ENCODE data around the gene LNX1.
A peak's percentile ranks its signal among the peaks of the same experiment; 100 is the strongest.

The LNX1 gene

DNA sequence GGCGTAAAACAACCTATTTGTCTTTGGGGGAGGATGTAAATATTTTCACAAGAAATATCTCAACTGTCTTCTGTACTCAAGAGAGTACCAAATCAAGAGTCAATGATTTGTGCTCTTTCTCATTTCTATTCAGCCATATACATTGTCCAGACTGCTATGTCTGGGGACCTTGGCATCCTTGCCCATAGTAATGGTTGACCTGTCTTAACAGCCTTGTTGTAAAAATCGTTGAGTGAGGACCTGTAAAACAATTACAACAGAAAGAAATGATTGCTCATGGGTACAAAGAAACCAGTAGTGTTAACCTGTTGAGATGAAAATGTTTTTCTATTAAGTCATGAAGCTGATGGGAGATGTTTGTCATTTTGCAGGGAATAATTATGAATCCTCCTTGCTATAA lies 56.6 kb downstream of the LNX1 start:
- no peak for DNase-seq (ENCODE audit: low read depth)

DNA sequence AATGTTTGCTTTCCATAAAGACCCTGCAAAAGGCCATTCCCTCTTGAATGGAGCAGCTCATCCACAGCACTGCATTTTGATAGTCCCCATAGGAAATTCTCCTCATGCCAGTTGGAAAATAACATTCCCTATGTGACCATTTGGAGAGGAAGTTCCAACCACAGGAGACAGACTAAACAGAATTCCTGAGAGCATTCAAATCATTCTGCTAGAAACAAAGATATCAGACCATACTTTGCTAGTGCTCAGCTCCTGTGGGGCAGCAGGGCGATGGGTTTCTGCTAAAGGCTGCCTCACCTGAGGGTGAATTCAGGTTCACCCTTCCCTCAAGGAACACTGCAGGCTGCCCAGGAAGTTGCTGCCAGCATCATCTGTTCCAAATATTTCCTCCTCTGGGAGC lies 58.8 kb downstream of the LNX1 start:
- DNase-seq (ENCODE audit: low read depth) = no peak

DNA sequence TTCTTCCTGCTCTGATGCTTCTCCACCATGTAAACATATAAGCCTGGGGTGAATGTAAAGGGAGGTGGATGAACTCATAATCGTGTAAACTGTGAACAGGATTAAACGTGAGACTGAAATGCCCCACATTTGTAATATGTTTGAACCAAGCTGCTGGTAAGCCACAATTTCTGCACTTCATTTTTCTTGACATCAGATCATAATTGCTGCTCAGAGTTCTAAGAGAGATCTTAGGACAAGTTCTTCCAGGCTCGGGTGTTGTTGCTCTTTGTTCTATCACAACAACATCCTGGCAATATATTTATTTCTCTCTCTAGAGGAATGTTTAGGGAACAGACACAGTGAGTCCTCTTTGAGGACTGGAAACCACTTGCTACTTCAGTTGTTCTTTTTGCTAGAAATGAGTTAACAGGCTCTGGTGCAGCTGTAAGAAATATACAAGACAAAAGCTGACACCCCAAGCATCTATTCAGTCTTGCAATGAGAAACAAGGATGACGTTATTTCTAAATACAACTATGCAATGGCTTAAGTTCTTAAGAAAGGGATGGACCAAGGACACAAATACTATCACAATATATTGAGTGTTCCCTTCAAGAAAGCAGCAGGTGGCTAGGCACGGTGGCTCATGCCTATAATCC lies 59.6 kb downstream of the LNX1 start:
- no peak for DNase-seq (ENCODE audit: low read depth)

DNA sequence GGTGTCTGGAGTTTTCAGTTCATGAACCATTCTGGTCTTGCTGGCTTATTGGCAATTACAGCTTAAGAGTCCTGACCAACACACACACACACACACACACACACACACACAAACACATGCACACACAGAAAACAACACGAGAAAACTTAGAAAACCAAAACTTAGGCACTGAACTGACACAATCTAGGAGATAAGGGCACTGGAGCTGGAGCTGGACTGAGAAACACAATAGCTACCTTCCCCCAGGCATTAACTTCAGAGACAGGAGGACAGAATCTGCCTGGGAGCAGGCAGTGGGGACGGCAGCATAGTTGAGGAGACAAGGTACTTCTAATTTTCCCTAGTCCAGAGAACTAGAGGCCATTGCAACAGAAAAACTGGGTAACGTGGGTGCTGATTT lies 62.3 kb downstream of the LNX1 start:
- DNase-seq (ENCODE audit: low read depth) = no peak

DNA sequence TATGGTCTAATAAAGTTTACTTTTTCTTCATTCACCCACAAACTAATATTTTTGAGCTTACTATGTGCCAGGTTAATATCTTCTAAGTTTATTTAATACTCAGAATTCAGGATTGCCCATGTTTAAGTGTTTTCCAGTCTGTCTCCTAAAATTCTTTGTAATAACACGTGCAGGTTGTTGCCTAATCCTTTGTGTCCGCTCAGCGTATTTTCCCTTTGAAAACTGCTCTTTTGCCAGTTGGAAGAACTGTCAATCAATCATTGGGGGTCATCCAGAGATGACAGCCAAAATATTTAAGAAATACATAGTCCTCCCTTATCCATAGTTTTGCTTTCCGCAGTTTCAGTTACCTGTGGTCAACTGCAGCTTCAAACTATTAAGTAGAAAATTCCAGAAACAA lies 63.4 kb downstream of the LNX1 start:
- DNase-seq (ENCODE audit: low read depth) = no peak

DNA sequence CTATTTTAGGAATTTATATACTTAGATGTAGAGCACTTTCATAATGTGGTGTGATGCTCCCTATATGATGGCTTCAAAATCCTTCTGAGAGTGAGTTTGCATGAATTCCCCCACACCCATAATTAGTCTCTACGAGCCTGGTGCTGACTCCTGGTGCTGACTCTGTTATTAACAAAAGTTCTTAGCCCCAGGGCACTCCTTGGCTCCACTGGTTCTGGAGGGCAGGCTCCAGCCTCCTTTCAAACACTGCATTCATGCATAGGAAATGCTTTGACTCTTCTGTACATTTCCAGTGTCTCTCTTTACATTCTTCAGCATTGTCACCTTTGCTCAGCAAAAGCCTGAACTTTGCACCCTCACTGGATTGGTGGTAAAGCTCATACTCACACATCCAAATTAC lies 64.0 kb downstream of the LNX1 start:
- no peak for DNase-seq (ENCODE audit: low read depth)

DNA sequence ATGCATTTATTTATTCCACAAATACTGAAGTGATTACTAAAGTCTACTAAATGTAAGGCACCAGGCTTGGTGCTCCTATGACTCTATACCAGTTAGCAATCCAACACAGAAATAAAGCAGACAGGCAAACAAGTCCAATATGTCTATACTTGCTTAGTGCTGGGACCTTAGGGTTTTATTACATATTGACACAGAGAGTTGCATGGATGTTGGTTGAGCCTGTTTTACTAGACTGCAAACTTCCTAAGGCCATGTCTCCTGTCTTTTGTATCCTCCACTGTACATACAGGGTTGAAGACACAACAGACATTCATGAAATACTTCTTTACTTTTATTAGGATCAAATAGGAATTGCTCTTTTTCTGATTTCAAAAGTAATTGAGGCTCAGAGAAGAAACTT lies 69.0 kb downstream of the LNX1 start:
- no peak for DNase-seq (ENCODE audit: low read depth)

DNA sequence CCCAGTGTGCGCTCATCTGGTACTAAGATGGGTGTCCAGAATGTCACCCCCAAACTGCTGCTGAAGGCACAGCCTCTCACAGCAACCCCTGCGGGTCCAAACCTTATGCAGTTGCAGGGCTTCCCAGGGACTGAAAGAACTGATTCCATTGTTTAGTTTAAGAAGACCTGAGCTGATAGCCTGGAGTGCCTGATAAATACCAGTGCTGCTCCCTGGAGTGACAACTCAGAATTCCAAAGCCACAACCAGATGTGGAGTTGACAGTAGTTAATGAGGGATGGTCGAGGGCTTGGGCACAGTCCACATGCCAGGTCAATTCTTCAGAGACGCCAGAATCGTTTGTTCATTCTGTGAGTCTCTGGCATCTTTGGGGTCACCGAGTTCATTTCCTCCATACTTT lies 71.2 kb downstream of the LNX1 start:
- no peak for DNase-seq (ENCODE audit: low read depth)

DNA sequence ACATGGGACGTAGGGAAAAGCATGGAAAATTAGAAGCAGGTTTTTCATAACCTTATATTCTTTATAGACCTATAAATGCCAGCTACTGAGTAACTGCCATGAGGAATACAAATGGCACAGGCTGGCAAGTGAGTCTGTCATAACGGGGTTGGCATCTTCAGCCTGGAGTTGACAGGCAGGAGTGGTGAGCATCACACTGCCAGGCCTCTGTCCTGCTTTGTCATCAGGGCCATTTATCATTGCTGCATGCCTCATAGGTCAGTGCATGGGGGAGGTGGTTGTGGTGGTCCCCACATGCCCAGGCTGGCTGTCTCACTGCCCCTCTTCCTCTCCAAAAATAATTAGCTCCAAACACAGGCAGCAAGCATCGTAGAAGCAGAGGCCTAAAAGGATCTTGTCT lies 72.5 kb downstream of the LNX1 start:
- no peak for DNase-seq (ENCODE audit: low read depth)

DNA sequence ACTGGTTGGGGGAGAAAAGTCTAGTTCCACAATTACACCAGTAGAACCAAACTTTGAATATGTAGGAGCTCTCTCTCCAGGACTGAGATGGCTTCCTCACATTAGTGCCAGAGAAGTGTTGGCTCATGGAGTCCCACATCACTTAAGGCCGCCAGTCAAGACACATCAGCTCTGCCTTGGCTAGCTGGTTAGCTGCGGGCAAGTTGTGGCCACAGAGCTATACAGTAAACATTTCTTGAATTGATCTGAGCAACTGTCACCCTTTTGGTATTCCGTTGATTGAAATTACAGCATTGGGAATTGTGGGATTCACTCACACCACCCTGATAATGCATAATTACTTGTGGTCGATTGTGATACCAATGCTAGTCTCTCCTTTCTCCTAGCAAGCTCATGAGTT lies 76.2 kb downstream of the LNX1 start:
- DNase-seq (ENCODE audit: low read depth) = no peak

DNA sequence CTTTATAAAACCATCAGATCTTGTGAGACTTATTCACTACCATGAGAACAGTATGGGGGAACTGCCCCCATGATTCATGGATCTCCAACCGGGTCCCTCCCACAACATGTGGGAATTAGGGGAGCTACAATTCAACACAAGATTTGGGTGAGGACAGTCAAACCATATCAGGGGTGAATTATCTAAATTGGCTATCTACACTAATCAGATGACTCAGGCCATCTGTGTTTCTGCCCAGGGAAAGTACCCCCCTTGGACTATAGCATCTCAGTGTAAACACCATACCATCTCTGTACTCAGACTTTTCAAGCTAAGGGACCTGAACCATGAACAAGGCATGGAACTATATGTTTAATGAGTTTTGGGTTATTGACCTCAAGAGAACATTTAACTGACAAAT lies 76.8 kb downstream of the LNX1 start:
- DNase-seq (ENCODE audit: low read depth) = no peak

DNA sequence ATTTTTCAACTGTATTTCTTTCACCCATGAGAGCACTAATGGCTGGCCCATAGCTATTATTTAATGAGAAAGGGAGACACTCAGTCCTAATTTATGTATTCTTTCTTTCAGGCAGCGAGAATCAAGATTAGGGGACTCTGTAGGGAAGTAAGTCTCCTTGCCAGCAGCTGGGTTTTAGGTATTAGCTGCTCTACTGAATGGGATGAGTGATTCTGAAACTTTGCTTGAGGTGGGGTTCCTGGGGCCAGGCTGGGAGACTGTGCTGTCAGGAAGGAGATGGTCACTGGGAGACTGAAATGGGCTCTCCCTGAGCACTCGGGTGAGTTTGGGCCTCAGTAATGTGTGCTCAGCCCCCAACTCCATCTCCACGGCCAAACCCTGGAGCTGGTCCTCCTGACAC lies 78.7 kb downstream of the LNX1 start:
- no peak for DNase-seq (ENCODE audit: low read depth)

DNA sequence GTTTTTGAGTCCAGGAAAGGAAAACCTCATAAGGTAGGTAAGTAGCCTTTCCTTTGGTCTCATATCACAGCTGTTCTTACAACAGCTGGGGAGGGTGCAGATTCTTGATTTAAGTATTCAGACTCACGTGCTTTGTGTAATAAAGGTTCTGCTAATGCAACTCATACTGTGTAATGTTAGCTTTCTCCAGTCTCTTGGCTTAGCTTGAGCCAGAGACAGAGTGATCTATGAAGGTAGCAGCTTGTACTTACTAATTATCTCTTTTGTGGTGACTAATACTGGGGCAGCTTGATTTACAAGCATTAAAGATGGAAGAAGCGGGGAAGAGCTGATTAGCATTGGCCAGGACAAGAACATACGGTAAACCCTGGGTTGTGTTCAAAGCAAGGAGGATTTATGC lies 80.3 kb downstream of the LNX1 start:
- DNase-seq (ENCODE audit: low read depth) = no peak

DNA sequence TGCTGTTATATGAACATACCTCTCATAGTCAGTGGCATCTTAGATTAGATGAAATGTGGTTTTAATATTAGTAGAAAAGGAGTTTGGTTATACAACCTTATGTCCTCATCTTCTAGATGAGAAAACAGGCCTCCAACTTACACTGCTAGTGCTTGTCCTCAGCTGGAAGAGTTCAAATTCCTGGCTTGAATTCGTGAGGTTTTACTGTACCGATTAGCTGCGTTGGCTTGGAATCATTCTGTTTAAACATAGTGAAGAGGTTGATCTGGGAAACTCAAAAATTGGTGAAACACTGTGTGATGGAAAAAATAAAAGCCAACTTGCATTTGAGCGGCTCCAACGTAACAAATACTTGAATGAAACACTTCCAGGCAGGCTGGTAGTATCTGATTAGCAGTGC lies 81.0 kb downstream of the LNX1 start:
- no peak for DNase-seq (ENCODE audit: low read depth)

DNA sequence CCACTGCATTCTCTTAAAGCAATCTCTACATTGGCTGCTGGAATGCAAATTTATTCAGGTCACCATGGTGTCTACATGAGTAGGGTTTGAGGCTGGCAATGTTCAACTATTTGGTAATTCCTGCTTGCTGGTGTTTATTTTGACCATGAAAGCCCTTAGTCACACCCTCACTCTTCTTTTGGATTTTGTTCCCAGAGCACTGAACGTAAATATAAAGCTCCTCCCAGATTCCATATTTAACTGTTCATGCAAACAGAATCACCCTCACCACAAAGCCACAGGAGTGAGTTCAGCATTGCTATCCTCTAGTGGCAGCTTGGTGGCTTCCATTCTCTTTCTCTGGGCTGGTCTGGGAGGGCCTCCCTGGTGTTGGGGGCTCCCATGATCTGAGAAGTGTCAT lies 82.8 kb downstream of the LNX1 start:
- DNase-seq (ENCODE audit: low read depth) = peak; percentile 60

DNA sequence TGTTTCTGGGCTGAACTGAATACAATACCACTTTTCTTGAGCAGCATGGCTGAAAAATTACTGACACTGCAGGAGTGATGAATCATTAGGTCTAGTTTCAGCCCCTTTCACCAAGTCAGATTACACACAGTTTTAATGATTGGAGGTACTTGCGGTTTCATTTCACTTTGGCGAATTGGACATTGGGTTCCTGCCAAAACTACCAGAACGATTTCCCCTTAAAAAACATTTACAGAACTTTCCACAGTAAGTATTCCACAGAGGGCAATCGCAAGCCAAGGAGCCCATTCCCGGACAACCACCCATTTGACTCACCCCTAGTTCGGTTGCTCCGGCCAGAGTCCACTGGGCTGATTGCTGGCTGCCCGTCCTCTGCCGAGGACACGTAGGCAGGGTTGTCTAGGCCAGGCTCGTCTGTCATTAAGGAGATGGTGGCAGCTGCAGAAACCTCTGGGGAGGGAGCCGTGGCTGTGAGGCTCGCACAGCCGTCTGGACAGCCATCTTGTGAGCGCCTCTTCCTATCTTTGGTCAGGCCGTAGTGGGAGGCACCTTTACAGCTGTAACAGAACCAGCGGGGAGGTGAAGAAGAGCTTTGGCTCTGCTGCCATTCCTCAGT lies 83.5 kb downstream of the LNX1 start:
- peak; percentile 72 for DNase-seq (ENCODE audit: low read depth)

DNA sequence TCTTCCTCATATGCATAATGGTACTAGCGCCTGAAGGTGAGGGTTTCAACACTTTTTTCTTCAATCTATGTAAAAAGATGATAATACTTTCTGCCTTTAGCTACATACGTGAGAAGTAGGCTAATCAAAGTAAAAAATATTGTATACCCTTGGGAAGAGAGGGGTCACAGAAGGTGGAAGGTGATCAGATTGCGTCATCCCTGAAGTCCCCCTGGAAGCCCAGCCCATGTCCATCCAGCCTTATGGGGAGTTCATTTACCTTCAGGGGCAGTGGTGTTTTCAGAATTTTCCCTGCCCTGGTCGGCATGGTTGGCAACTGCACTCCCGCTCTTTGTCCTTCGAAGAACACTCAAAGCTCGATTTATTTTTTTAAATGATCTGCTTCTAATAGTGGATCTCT lies 84.2 kb downstream of the LNX1 start:
- no peak for DNase-seq (ENCODE audit: low read depth)

DNA sequence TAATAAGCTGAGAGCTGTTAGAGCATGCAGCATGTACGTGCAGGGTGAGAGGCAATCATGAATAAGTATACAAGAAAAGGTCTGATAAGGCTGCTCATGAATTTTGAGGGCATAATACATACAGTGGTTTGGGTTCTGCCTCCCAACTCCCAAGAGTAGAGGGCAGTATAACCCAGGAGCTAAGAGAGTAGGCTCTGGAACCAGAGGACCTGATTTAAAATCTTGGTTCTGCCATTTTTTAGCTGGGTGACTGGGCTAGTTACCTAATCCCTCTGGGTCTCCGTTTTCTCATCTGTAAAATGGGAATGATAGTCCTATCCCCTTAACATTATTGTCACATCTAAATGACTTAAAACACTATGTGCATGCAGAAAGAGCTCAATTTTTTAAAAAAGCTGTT lies 85.3 kb downstream of the LNX1 start:
- DNase-seq (ENCODE audit: low read depth) = no peak

DNA sequence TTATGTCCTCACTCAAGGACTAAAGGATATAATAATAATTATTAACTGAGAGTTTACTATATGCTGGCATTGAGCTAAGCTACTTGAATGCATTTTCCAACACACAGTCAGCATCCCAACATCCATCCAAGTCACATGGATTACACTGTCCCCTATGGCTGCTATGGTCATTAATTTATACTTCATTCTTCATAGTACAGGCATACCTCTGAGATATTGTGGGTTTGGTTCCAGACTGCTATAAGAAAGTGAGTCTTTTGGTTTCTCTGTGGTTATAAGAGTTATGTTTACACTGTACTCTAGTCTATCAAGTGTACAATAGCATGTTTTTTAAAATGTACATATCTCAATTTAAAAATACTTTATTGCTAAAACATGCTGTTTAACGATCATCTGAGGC lies 89.2 kb downstream of the LNX1 start:
- DNase-seq (ENCODE audit: low read depth) = no peak

DNA sequence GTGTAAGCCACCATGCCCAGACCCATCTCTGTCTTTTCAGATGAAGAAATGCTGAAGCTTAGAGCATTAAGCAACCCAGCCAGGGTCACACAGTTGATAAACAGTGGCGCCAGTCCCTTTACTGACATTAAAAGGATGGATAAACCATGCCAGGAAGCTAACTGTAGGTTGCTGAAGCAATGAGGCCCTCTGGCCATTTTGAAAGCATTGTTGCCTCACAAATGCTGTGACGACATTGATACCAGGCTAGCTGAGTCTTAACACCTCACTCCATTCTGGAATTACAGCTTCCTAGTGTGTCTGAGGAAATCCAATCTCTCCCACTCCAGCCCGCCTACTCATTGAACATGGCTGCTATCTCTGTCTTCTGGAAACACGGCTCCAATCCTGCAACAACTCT lies 89.7 kb downstream of the LNX1 start:
- DNase-seq (ENCODE audit: low read depth) = no peak

DNA sequence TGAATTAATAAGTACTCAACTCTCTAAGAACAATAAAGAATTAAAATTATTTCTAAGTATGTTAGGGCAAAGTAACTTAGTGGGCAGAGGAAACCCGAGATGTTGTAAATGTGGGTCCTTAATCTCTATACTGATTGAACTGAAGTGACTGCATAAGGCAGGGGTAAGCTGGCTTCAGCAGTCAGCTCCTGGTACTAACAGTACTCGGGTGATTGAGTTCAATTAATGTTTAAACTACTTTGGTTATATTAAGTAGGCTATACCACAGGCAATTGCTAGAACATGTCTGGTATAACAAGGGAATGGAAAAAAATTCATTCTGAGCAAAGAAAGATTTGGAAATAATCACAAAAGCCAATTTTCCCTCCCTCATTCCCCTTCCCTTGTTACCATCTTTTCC lies 90.7 kb downstream of the LNX1 start:
- DNase-seq (ENCODE audit: low read depth) = no peak

DNA sequence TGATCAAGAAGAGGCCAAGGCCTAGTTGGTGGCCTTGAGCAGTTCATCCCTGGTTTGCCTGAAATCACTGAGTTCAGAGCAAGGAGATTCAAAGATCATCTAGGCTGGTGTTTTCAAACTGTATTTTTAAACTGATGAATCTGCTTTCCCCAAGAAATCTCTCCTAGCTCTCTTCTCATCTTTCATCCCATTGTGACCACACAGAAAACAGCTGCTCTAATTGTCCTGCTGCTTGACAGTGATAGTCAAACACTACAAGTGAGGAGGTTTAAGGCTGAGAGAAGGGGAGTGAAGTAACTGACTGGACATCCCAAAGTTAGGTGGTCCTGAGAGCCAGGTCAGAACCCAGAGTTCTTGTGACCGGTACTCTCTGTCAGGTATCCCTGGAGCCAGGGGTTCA lies 91.5 kb downstream of the LNX1 start:
- no peak for DNase-seq (ENCODE audit: low read depth)

DNA sequence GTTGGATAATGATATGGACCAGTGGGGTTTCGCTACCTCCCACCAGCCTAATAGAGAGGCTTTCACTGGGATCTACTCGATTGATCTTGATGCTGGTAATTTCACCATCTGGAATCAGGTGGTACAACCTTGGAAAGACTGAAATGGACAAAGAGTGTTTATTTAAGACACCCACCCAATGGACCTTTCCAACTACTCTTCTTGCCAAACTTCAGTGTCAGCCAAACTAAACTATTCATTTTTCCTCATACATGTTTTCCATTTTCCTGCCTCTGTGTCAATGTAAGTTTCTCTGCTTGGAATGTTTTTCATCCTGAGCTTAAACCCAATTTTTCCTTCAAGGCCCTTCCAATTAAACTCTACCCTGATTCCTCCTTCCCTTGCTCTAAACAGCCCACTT lies 92.6 kb downstream of the LNX1 start:
- DNase-seq (ENCODE audit: low read depth) = no peak

DNA sequence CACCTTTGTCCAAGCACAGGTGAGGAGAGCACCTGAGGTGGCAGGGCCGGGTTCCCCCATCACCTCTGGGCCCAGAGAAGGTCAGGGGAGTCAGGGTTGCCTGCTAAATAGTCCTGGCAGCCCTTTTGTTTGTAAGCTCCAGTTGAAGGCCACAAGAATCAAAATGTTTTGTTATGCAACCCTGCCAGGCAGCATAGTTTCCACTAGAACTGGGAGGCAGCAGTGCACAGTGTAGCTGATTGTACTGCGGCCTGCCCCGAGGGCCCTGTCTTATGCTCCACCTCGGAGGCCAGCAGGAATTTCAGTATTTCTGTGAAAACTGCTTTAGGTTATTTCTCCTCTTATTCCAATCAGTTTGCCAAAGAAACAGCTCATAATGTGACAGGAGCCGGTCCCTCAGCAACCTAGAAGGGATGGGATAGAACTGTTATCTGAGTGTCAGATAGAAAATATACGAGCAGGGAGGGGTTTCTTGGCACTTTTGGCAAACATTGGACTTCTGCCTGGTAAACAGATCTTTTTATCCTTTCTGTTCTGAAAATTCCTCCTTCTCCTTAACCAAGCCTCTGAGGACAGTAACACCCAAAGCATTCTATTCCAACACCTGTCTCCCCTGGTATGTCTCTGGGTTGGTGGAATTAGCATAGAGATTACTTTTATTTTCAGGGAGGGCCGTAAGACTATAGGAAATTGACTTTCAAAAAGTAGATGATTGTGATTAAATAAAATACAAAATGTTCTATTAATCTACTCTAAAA lies 93.6 kb downstream of the LNX1 start:
- no peak for DNase-seq (ENCODE audit: low read depth)

Data from HS-5 (cell line).